Osteocyte (in vitro differentiated cells): ENCODE measurements around the gene PAH. TPM values are rescaled to one million over a fixed set of nuclear protein-coding genes. Genes with fewer than 3 reads are reported as not detected.

Experiments
- DNase-seq: peaks from one replicate; pipeline ENCODE4 v3.0.0; 2021; ENCODE audit warnings: mixed read lengths; ENCODE audit not compliant: unreplicated experiment; ENCODE audit errors: extremely low spot score
- H3K27ac Mint-ChIP-seq: one replicate; pipeline ENCODE4 v1.8.0; 2021; ENCODE audit warnings: mild to moderate bottlenecking, mixed read lengths; ENCODE audit not compliant: unreplicated experiment
- H3K27me3 Mint-ChIP-seq: one replicate; pipeline ENCODE4 v1.8.0; 2021; ENCODE audit warnings: mixed read lengths; ENCODE audit not compliant: unreplicated experiment
- H3K36me3 Mint-ChIP-seq: one replicate; pipeline ENCODE4 v1.8.0; 2021; ENCODE audit warnings: mixed read lengths; ENCODE audit not compliant: unreplicated experiment
- H3K4me1 Mint-ChIP-seq: one replicate; pipeline ENCODE4 v1.8.0; 2021; ENCODE audit warnings: mixed read lengths; ENCODE audit not compliant: unreplicated experiment
- H3K4me3 Mint-ChIP-seq: one replicate; pipeline ENCODE4 v1.8.0; 2021; ENCODE audit warnings: mild to moderate bottlenecking, moderate library complexity, mixed read lengths; ENCODE audit not compliant: unreplicated experiment
- H3K9me3 Mint-ChIP-seq: one replicate; pipeline ENCODE4 v1.8.0; 2021; ENCODE audit warnings: mixed read lengths; ENCODE audit not compliant: unreplicated experiment
- CTCF ChIP-seq: fragments of 200-600 bp; sonication (generic); IDR thresholded peaks from 2 replicates; pipeline ENCODE4 v1.5.0; 2021; ENCODE audit warnings: antibody characterized with exemption, mild to moderate bottlenecking, moderate library complexity
- total RNA-seq: library from RNA; stranded (reverse); gene quantifications from 2 replicates; pipeline ENCODE4 v1.2.1, GENCODE V29; 2021

PAH gene
- total RNA-seq, 1 donor from 2014 or later = not detected

- DNase-seq = peak; percentile 84
- Mint-ChIP-seq H3K27ac (no peak overlapping the region), H3K9me3 (no peaks in the 10 kb centered on the region), H3K27me3 (peaks cover 8% of the 10 kb centered on the region), H3K4me1 (no peaks in the 10 kb centered on the region), H3K4me3 (no peak overlapping the region), H3K36me3 (no peaks in the 10 kb centered on the region)
- no peak for TF ChIP-seq CTCF
These were observed 92.7 kb downstream of the PAH start for GRCh38 chr12:102824218-102824835.

GRCh38 chr12:102821149-102821548 lies 95.9 kb downstream of the PAH start:
- no peak overlapping the region for H3K27ac Mint-ChIP-seq
- no peaks in the 10 kb centered on the region for H3K9me3 Mint-ChIP-seq
- H3K27me3 Mint-ChIP-seq = peaks cover 8% of the 10 kb centered on the region

GRCh38 chr12:102816816-102817434 lies 100.1 kb downstream of the PAH start:
- Mint-ChIP-seq H3K4me3 (no peak overlapping the region), H3K27ac (no peak overlapping the region), H3K36me3 (no peaks in the 10 kb centered on the region), H3K27me3 (no peaks in the 10 kb centered on the region), H3K9me3 (no peaks in the 10 kb centered on the region), H3K4me1 (no peaks in the 10 kb centered on the region)
- peak; percentile 71 for TF ChIP-seq CTCF
- DNase-seq = no peak

More at GRCh38 chr12:102821149-102821548, 95.9 kb downstream of the PAH start:
- DNase-seq = no peak
- Mint-ChIP-seq H3K4me3 (no peak overlapping the region), H3K4me1 (no peaks in the 10 kb centered on the region), H3K36me3 (no peaks in the 10 kb centered on the region)
- TF ChIP-seq CTCF = no peak

GRCh38 chr12:102814691-102815367 lies 102.2 kb downstream of the PAH start:
- Mint-ChIP-seq H3K27me3 (no peaks in the 10 kb centered on the region), H3K36me3 (no peaks in the 10 kb centered on the region), H3K9me3 (no peaks in the 10 kb centered on the region), H3K4me3 (no peak overlapping the region), H3K27ac (no peak overlapping the region), H3K4me1 (no peaks in the 10 kb centered on the region)
- no peak for TF ChIP-seq CTCF
- DNase-seq = no peak

- no peak for TF ChIP-seq CTCF
- no peak for DNase-seq
- no peaks in the 10 kb centered on the region for H3K4me1 Mint-ChIP-seq
- no peak overlapping the region for H3K27ac Mint-ChIP-seq
- no peaks in the 10 kb centered on the region for H3K27me3 Mint-ChIP-seq
- no peaks in the 10 kb centered on the region for H3K36me3 Mint-ChIP-seq
- H3K9me3 Mint-ChIP-seq = no peaks in the 10 kb centered on the region
- H3K4me3 Mint-ChIP-seq = no peak overlapping the region
These were observed 104.7 kb downstream of the PAH start for GRCh38 chr12:102812344-102812743.
